ENCODE results near the gene SUGP2. TPM values are rescaled to one million over a fixed set of nuclear protein-coding genes. Genes with fewer than 3 reads are reported as not detected.

The SUGP2 gene
- total RNA-seq, 1 donor from 2014 or later = 29.5 TPM

DNA sequence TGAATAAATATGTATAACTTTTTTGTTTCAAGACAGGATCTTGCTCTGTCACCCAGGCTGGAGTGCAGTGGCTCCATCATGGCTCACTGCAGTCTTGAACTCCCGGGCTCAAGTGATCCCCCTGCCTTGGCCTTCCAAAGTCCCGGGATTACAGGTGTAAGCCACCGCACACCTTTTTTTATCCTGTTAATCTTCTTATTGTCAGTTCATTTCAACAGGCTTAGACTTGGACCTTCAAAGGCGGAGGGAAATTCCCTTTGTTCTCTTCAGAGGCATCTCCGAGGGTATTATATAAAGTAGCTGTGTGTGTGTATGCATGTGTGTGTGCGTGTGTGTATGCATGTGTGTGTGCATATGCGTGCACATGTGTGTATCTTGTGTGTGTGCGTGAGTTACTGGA lies 35.0 kb downstream of the SUGP2 start:
- no peak for TF ChIP-seq CTCF (IDR thresholded peaks at IDR 0.05; ENCODE audit: insufficient read depth, low read length, poor library complexity, severe bottlenecking)
- no peak for DNase-seq (ENCODE audit: low read depth)
- Histone ChIP-seq H3K27me3 (ENCODE audit: control insufficient read depth, insufficient read depth, low read length) (no peaks in the 10 kb centered on the region), H3K36me3 (ENCODE audit: control insufficient read depth, insufficient read depth, low read length) (peaks cover 4% of the 10 kb centered on the region), H3K4me3 (ENCODE audit: low read depth, low read length) (no peak overlapping the region)

GRCh38 chr19:18996796-18997394 lies 36.4 kb downstream of the SUGP2 start:
- DNase-seq (ENCODE audit: low read depth) = no peak
- no peak for TF ChIP-seq CTCF (IDR thresholded peaks at IDR 0.05; ENCODE audit: insufficient read depth, low read length, poor library complexity, severe bottlenecking)
- H3K36me3 ChIP-seq (ENCODE audit: control insufficient read depth, insufficient read depth, low read length) = peaks cover 4% of the 10 kb centered on the region

DNA sequence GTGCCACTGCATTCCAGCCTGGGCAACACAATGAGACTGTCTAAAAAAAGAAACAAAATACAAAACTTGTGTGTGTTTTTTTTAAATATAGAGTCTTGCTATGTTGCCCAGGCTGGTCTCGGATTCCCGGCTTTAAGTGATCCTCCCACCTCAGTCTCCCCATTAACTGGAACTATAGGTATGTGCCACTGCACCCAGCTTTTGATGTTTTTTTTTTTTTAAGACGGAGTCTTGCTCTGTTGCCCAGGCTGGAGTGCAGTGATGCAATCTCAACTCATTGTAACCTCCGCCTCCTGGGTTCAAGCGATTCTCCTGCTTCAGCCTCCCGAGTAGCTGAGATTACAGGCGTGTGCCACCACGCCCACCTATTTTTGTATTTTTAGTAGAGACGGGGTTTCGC lies 37.0 kb downstream of the SUGP2 start:
- Histone ChIP-seq H3K27me3 (ENCODE audit: control insufficient read depth, insufficient read depth, low read length) (no peaks in the 10 kb centered on the region), H3K4me3 (ENCODE audit: low read depth, low read length) (no peak overlapping the region), H3K36me3 (ENCODE audit: control insufficient read depth, insufficient read depth, low read length) (peaks cover 4% of the 10 kb centered on the region)
- no peak for DNase-seq (ENCODE audit: low read depth)
- no peak for TF ChIP-seq CTCF (IDR thresholded peaks at IDR 0.05; ENCODE audit: insufficient read depth, low read length, poor library complexity, severe bottlenecking)

More at GRCh38 chr19:18996796-18997394, 36.4 kb downstream of the SUGP2 start:
- no peak overlapping the region for H3K4me3 ChIP-seq (ENCODE audit: low read depth, low read length)
- H3K27me3 ChIP-seq (ENCODE audit: control insufficient read depth, insufficient read depth, low read length) = no peaks in the 10 kb centered on the region

- H3K36me3 ChIP-seq (ENCODE audit: control insufficient read depth, insufficient read depth, low read length) = peaks cover 4% of the 10 kb centered on the region
- no peaks in the 10 kb centered on the region for H3K27me3 ChIP-seq (ENCODE audit: control insufficient read depth, insufficient read depth, low read length)
- peak; percentile 65 for DNase-seq (ENCODE audit: low read depth)
- peak; percentile 78 for TF ChIP-seq CTCF (IDR thresholded peaks at IDR 0.05; ENCODE audit: insufficient read depth, low read length, poor library complexity, severe bottlenecking)
- H3K4me3 ChIP-seq (ENCODE audit: low read depth, low read length) = no peak overlapping the region
Observed at GRCh38 chr19:18995804-18996241, 37.5 kb downstream of the SUGP2 start.

- Histone ChIP-seq H3K4me3 (ENCODE audit: low read depth, low read length) (no peak overlapping the region), H3K27me3 (ENCODE audit: control insufficient read depth, insufficient read depth, low read length) (no peaks in the 10 kb centered on the region), H3K36me3 (ENCODE audit: control insufficient read depth, insufficient read depth, low read length) (peaks cover 4% of the 10 kb centered on the region)
- DNase-seq (ENCODE audit: low read depth) = no peak
- TF ChIP-seq CTCF (IDR thresholded peaks at IDR 0.05; ENCODE audit: insufficient read depth, low read length, poor library complexity, severe bottlenecking) = no peak
Observed at GRCh38 chr19:18993115-18993514, 40.2 kb downstream of the SUGP2 start.

DNA sequence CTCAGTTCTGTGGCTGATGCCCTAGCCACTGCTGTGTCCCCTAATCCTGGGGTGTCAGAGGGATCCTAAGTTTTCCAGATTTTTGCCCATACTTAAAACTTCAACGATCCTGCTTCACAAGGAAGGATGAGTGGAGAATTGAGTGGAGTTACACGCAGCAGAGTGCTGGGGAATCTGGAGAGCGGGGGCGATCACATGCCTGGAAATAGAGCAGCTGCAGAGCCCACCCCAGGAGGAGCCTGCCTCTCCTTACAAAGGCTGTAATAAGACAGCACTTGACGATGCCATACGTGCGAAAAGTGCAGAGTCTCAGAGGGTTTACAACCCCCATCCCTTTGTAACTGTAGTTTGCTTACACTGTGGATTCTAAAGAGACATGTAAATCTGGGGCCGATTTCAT lies 40.6 kb downstream of the SUGP2 start:
- peaks cover 4% of the 10 kb centered on the region for H3K36me3 ChIP-seq (ENCODE audit: control insufficient read depth, insufficient read depth, low read length)

More for the DNA sequence above, 40.6 kb downstream of the SUGP2 start:
- no peak for DNase-seq (ENCODE audit: low read depth)
- no peak for TF ChIP-seq CTCF (IDR thresholded peaks at IDR 0.05; ENCODE audit: insufficient read depth, low read length, poor library complexity, severe bottlenecking)
- H3K27me3 ChIP-seq (ENCODE audit: control insufficient read depth, insufficient read depth, low read length) = no peaks in the 10 kb centered on the region
- H3K4me3 ChIP-seq (ENCODE audit: low read depth, low read length) = no peak overlapping the region

Data from kidney epithelial cell (primary cell).